Spleen (tissue), 7 donors: ENCODE results near the gene NEDD4L.

Source experiments
- CTCF ChIP-seq, 11 experiments: fragments of 200-600 bp in 7 of 11; fragments of 450-650 bp in 4 of 11; sonication (generic) in 4 of 11; IDR thresholded peaks in 8 of 11; conservative IDR thresholded peaks in 3 of 11; 1 replicate in 7 of 11; 2 replicates in 4 of 11; pipeline versions ENCODE4 v1.4.0 to v1.8.0; 2016 to 2021; ENCODE audit warnings: antibody characterized with exemption in 11 of 11, inconsistent platforms in 4 of 11, mild to moderate bottlenecking in 1 of 11
- POLR2A ChIP-seq, 3 donors: fragments of 450-650 bp; IDR thresholded peaks; one replicate each; pipeline ENCODE4 v1.5.1; 2017; ENCODE audit warnings: antibody characterized with exemption in 3 of 3, mild to moderate bottlenecking in 1 of 3
- POLR2AphosphoS5 ChIP-seq, 3 donors: sonication (generic); formaldehyde crosslinking; IDR thresholded peaks; one replicate each; pipeline ENCODE4 v1.5.1; 2017; ENCODE audit warnings: antibody characterized with exemption in 3 of 3
- donor health status: DM: no; HTN: no; CAD: no; lungs with moderate emphysema.
- donor health status: DM: no; HTN: no; CAD: no.
- donor health status: DM: no; HTN: no; CAD: no.

GRCh38 chr18:58344080-58344670, 300.1 kb downstream of the NEDD4L start:
- TF ChIP-seq CTCF (IDR thresholded peaks at IDR 0.05 in 8 of 11, conservative IDR thresholded peaks at IDR 0.05 in 3 of 11) = no peak
- TF ChIP-seq POLR2A (IDR thresholded peaks at IDR 0.05) = no peak
- no peak for TF ChIP-seq POLR2AphosphoS5 (IDR thresholded peaks at IDR 0.05)
